IPS DF 19.7 (cell line): Measurements from ENCODE around the gene TMPRSS4.
"Not testable (repeated sequence)": the region's sequence is repeated elsewhere in the genome, so short reads cannot be mapped to it uniquely, and the experiment has no call there.

Experiments
- DNase-seq: peaks from one replicate; pipeline ENCODE4 v3.0.0-alpha.2; 2013; ENCODE audit warnings: low read depth, low spot score

TMPRSS4 gene

DNA sequence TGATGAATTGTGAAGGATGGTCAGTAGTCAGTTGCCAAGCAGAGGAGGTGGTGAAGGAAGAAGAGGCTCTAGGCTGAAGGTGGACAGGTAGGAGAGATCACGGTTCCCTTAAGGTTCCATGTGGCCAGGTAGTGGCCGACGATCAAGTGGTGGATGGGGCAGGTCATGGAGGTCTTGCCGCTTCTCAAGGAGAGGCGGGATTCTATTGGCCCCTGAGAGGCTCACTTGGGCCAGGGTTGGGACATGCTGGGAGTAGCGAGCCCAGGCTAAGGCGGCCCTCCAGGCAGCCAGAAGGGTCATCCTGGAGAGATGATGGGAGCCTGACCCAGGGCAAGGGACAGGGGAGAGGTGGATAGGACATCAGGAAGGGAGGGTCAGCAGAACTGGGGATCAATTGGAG is 20.9 kb upstream of the TMPRSS4 start:
- no peak for DNase-seq

- DNase-seq = no peak
Measured at GRCh38 chr11:118056806-118057205, 20.1 kb upstream of the TMPRSS4 start.

DNA sequence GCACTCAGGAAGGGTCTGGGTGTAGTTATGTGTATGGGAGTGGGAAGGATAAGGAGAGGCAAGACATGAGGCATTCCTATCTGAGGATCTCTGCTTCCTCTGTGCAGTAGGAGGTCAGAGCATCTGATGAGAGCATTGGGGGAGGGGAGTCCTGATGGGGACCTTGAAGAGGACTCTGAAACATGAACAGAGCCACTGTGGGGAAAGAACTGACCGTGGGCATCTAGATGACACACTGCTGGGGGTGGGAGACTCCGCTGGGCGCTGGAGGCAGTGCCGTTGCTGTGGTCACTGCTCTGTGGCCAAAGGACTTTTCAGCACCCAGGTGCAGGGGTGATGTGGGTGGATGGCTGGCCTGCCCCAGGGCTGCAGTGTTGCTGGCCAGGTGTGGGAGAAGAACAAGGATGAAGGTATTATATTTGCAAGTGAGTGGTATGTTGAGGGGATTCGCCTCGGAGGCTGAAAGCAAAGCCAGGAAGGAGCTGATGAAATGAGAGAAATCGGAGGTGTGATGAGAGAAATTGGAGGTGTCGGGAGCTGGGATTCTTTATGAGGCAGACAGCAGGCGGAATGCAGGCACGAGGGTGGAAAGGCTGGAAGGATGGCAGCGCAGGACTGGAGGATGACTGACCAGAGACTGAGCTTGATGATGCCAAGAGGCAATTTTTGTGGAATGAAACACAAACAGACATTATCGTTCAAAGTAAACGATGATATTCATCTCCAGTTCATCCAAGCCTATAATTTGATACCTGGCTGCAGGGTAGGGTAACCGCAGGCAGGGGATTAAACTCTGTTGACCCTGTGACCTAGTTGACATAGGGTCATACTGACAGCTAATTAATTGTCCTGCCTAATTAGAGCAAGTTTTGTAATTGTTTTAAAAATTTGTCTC is 19.4 kb upstream of the TMPRSS4 start:
- no peak for DNase-seq

- no peak for DNase-seq
Measured at GRCh38 chr11:118058311-118059245, 18.3 kb upstream of the TMPRSS4 start.

DNA sequence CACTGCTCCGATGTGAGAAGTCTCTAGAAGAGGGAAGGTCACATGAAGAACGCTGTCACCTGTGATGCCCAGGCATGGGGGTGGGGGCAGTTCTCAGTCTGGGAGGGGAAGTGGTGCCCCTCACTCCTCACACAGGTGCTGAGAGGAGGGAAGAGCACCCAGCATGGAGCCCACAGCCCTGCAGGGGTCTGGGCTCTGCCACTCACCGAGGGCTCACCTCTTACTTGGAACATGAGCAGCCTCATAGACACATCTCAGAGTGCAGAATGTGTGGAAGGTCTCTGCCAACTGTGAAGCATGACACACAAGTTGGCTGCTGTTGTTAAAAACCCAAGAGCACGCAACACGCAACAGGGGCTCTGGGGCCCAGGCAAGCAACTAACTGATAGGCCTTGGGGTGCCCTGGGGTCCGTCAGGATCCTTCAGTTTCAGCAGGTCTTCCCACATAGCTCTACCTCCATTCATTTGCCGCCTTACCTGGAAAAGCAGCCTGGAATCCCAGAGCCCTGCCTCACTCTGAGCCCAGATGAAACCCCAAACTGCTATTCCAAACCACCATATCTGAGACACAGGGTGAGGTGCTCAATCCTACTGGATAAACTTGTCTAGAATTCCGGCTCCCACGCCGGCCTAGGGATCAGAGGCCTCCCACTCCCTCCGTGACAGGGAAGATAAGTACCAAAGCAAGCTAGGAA is 17.5 kb upstream of the TMPRSS4 start:
- no peak for DNase-seq

DNA sequence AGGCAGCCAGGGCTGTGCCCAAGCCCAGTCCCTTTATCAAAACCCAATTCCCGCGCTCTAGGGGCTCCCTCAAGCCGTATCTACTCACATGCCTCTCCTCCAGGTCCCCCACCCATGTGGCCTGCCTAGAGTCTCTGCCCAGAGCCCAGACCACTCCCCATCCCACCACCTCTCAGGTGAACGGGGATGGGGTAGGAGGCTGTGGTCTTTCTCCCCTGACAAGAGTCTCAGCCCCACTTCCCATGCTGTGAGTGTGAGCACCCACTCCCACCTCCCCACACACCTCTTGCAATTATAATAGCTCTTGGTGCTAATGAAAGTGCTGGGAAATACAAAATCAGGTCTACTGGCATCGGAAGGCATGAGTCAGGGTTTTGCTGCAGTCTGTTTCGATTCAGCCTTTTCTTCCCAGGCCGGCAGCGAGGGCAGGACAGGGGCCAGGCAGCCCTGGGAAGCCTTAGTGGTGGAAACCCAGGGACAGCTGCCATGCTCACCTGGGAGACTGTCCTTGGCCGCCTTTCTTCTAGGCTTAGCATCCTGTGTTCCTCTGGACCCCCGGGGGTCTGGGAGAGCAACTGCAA is 16.7 kb upstream of the TMPRSS4 start:
- no peak for DNase-seq

- no peak for DNase-seq
Measured at GRCh38 chr11:118060869-118061268, 16.0 kb upstream of the TMPRSS4 start.

GRCh38 chr11:118061586-118062125 is 15.2 kb upstream of the TMPRSS4 start:
- no peak for DNase-seq

DNA sequence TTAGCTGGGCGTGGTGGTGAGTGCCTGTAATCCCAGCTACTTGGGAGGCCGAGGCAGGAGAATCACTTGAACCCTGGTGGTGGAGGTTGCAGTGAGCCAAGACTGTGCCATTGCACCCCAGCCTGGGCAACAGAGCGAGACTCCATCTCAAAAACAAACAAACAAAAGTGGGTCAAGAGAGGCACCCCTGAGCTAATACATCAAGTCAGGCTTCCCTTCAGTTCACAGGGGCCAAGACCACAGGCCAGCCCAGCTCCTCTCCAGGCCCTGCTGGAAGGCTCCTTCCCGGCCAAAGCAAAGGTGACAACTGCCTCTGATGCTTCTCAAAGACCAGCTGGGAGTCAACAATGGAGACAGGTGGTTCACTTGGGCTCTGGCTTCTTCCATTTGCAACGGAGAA is 14.7 kb upstream of the TMPRSS4 start:
- not testable (repeated sequence) for DNase-seq

GRCh38 chr11:118062631-118063030 is 14.2 kb upstream of the TMPRSS4 start:
- not testable (repeated sequence) for DNase-seq

DNA sequence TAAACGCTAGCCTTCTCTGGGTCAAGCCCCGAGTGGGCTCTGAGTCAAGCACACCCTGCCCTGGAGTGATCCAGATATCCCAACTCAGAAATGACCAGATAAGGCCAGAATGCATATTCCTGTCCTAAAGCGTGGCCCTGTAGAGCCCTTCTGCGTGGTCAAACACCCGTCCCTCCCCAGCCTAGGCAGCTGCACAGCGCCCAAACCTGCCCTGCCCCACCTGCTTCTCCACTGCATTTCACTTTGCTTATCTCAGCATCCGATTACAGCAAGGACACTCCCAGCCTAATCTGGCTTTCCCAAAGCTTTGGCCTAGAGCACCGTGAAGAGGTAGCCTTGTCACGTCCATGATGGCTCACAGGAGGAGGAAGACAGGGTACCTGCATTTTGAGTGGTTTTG is 11.9 kb upstream of the TMPRSS4 start:
- DNase-seq = no peak

- DNase-seq = no peak
Measured at GRCh38 chr11:118065384-118065783, 11.5 kb upstream of the TMPRSS4 start.

GRCh38 chr11:118067006-118067405 is 9.9 kb upstream of the TMPRSS4 start:
- no peak for DNase-seq

DNA sequence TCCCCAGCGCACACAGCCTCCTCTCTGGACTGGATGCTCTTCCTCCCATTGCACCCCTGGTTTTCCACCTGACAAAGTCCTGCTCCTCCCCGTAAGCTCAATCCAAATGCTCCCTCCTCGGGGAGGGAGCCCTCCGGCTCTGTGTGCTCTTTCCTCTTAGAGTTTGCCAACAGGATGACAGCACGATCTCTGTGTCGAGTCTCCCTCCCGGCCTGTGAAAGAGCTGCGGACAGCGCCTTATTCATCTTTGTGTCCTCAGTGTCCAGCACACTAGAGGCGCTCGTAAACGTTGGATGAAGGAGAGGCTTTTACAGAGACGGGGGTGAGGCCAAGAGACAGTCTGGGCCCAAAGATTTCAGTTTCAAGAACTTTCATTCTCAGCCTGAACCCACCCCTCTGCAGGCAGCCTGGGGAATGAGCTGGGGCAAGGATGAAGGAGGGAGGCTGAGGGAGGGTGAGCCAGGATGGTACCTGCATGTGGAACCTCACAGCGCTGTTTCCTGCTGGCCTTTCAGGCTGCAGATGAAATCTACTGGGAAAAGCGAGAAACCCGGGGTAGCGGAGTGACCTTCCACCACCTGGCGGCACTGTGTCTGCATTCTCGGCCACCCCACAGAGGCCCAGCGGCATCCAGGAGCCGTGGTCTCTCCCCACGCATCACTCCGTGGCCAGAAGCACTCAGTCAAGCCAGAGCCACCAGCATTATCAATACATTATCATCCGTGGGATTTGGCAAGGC is 8.5 kb upstream of the TMPRSS4 start:
- peak; percentile 28 for DNase-seq

DNA sequence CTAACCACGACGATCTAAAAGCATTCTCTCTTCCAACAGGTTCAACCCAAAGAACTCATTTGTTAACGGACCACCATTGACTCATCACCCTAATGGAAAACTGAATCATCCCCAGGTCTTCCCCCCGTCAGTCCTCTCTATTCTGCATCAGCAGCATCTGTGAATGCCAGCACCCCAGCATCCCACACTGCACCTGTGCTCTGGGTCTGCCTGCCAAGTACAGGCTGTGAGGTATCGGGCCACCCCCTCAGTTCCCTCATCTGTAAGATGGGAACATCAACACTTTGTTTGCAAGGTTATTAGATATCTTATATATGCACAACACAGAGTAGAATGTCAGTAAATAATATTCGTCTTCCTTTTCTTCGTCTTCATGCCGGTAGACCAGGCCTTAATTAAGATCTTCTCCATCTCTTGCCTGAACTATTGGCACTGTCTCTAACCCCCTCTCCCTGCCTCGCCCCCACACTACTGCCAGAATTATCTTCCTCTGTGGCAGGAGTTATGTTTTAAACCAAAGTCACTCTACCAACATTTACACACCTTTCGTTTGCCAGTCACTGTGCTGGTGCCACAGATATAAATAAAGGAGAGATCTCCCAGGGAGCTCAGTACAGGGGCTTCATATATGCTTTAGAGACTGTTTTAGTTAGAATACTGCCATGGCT is 7.8 kb upstream of the TMPRSS4 start:
- DNase-seq = no peak

DNA sequence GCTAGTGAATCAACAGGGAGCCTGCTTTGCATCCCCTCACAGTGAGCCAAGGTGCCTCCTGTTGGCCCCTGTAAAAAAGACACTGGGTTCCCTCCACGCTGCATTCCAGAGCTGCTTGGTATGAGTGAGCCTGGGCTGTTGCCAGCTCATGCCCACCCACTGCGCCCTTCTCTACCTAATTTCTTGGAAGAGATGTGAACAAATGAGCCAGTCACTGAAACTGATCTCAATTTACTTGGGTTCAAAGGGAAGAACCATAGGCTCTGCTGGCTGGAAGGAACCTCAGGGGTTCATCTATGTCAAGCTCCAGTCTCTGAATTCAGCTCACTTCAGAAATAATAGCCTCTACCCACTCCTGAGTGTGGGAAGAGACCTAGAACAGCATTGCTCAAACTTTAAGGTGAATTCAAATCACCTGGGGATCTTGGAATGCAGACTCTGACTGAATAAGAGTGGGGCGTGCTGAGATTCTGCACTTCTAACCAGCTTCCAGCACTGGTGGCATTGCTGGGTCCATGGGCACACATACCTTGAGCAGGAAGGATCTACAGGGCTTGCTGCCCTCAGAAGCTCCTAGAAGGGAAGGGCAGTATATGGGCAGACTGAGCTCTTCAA is 5.4 kb upstream of the TMPRSS4 start:
- no peak for DNase-seq

DNA sequence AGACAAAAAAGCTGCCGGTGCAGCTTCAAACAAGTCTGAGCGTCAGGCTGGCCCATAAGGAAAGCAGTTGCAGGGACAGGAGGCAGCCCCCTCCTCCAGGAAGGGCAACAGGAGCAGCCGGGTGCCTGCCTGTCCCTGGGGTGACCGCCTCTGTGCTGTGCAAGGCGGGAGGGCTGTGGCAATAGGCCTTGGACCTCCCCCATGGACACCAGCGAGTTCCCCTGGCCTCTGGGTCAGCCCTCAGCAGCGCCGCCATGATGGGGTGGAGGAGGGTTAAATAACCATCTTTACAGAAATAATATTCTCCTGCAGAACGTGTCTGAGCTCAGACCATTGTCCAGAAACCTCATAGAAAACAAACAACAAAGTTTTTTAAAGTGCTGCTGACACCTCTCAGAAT is 3.3 kb upstream of the TMPRSS4 start:
- no peak for DNase-seq

GRCh38 chr11:118074091-118074685 is 2.7 kb upstream of the TMPRSS4 start:
- no peak for DNase-seq

DNA sequence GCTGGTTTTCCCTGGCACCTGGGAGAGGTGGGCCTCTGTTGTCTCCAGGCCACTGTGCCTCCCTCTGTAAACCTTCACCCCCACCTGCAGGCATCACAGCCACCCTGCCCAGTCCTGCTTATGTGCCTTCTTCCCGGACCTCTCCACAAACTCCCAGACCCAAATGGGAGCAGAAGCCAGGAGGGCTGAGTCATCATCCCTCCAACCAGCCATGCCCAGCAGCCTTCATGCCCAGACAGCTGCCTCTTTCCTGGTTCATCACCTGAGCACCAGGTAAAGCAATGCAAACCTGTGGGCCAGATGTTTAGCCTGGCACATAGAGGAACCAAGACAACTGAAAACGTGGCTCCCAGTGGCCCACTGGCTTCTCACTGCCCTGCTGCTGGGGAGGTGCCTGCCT is 2.1 kb upstream of the TMPRSS4 start:
- DNase-seq = no peak
